ENCODE measurements around the gene SHKBP1.

DNA sequence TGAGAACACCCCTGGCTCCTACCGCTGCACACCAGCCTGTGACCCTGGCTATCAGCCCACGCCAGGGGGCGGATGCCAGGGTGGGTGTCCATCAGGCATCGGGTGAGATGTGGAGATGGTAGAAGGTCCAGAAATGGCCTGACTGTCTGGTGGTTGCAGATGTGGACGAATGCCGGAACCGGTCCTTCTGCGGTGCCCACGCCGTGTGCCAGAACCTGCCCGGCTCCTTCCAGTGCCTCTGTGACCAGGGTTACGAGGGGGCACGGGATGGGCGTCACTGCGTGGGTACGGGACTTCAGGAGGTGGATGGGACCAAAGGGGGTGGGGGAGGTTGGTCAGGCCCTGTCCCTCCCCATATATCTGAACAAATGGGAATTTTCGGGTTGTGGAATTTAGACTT, 40.3 kb downstream of the SHKBP1 start:
- TF ChIP-seq, protein P1, sequence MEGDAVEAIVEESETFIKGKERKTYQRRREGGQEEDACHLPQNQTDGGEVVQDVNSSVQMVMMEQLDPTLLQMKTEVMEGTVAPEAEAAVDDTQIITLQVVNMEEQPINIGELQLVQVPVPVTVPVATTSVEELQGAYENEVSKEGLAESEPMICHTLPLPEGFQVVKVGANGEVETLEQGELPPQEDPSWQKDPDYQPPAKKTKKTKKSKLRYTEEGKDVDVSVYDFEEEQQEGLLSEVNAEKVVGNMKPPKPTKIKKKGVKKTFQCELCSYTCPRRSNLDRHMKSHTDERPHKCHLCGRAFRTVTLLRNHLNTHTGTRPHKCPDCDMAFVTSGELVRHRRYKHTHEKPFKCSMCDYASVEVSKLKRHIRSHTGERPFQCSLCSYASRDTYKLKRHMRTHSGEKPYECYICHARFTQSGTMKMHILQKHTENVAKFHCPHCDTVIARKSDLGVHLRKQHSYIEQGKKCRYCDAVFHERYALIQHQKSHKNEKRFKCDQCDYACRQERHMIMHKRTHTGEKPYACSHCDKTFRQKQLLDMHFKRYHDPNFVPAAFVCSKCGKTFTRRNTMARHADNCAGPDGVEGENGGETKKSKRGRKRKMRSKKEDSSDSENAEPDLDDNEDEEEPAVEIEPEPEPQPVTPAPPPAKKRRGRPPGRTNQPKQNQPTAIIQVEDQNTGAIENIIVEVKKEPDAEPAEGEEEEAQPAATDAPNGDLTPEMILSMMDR (IDR thresholded peaks at IDR 0.05; ENCODE audit: low read depth, low read length, poor library complexity, severe bottlenecking): no peak
- no peak for TF ChIP-seq EZH2phosphoT487 (IDR thresholded peaks at IDR 0.05; ENCODE audit: borderline replicate concordance, low read length)

All from DOHH2 (cell line).